Stimulated activated memory B cell treated with anti-CD40 and anti-IgM and Interleukin-4, amounts not matched to agents 10 μg/mL and 1 μg/mL and 100 μg/mL, for 72 hours (primary cell): Measurements from ENCODE around the gene SOX12.
A peak's percentile ranks its signal among the peaks of the same experiment; 100 is the strongest.
"Not testable (repeated sequence)": the region's sequence is repeated elsewhere in the genome, so short reads cannot be mapped to it uniquely, and the experiment has no call there.

Experiments
- ATAC-seq: fragments of 150-1000 bp; cut with Tn5 transposase; 2 replicates; pipeline ENCODE4 v1.10.0; 2021
- H3K27ac Mint-ChIP-seq: one replicate; pipeline ENCODE4 v1.8.0; 2022; ENCODE audit warnings: mild to moderate bottlenecking, mixed read lengths
- H3K27me3 Mint-ChIP-seq: one replicate; pipeline ENCODE4 v1.8.0; 2022; ENCODE audit warnings: mixed read lengths
- H3K36me3 Mint-ChIP-seq: one replicate; pipeline ENCODE4 v1.8.0; 2022; ENCODE audit warnings: mixed read lengths
- H3K4me1 Mint-ChIP-seq: one replicate; pipeline ENCODE4 v1.8.0; 2022; ENCODE audit warnings: mixed read lengths
- H3K4me3 Mint-ChIP-seq: one replicate; pipeline ENCODE4 v1.8.0; 2022; ENCODE audit warnings: mild to moderate bottlenecking, moderate library complexity, mixed read lengths
- H3K9me3 Mint-ChIP-seq: one replicate; pipeline ENCODE4 v1.8.0; 2022; ENCODE audit warnings: mixed read lengths

The SOX12 gene

DNA sequence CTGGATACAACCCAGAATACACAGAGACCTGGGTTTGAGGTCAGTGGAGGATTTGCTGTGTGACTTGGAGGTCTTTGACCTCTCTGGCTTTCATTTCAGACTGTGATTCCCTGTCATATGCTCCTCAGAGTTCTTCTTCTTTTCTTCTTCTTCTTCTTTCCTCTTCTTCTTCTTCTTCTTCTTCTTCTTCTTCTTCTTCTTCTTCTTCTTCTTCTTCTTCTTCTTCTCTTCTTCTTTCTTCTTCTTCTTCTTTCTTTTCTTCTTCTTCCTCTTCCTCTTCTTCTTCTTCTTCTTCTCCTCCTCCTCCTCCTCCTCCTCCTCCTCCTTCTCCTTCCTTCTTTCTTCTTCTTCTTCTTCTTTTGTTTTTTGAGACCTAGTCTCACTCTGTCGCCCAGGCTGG is 10.7 kb downstream of the SOX12 start:
- H3K27me3 Mint-ChIP-seq, H3K36me3 Mint-ChIP-seq, H3K9me3 Mint-ChIP-seq, ATAC-seq, H3K27ac Mint-ChIP-seq, H3K4me3 Mint-ChIP-seq: not testable (repeated sequence)
- peaks cover 13% of the 10 kb centered on the region for H3K4me1 Mint-ChIP-seq

GRCh38 chr20:341682-342081 is 16.3 kb downstream of the SOX12 start:
- no peak for ATAC-seq
- no peaks in the 10 kb centered on the region for H3K9me3 Mint-ChIP-seq
- peaks cover 15% of the 10 kb centered on the region for H3K36me3 Mint-ChIP-seq
- peaks cover 14% of the 10 kb centered on the region for H3K4me1 Mint-ChIP-seq
- H3K4me3 Mint-ChIP-seq, result no peak overlapping the region
- H3K27ac Mint-ChIP-seq, result no peak overlapping the region
- no peaks in the 10 kb centered on the region for H3K27me3 Mint-ChIP-seq

DNA sequence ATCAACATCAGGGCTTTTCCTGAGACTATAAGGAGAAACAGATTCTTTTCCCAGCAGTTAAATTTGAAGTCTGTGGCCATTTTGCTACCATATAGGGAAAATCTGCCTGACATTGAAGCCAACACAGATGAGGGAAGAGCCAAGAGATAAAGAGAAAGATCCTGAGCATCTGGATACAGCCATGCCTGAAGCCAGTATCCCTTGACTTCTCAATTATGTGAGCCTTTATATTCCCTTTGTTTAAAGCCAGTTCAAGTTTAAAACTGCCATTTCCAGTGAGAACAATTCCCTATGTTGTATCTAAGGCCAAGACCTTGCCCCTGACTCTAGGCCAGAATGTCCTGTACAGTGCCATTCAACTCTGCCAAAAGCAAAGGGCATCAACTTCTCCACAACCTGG is 17.8 kb downstream of the SOX12 start:
- Mint-ChIP-seq H3K4me1 (peaks cover 17% of the 10 kb centered on the region), H3K4me3 (no peak overlapping the region), H3K27me3 (no peaks in the 10 kb centered on the region), H3K9me3 (no peaks in the 10 kb centered on the region), H3K36me3 (peaks cover 15% of the 10 kb centered on the region), H3K27ac (no peak overlapping the region)
- ATAC-seq, result no peak

GRCh38 chr20:346033-346639 is 20.8 kb downstream of the SOX12 start:
- ATAC-seq, result no peak
- H3K27me3 Mint-ChIP-seq, result no peaks in the 10 kb centered on the region
- H3K4me3 Mint-ChIP-seq, result peak overlapping the region; percentile 99
- peaks cover 21% of the 10 kb centered on the region for H3K4me1 Mint-ChIP-seq
- H3K27ac Mint-ChIP-seq, result peak overlapping the region; percentile 83
- peaks cover 15% of the 10 kb centered on the region for H3K36me3 Mint-ChIP-seq
- no peaks in the 10 kb centered on the region for H3K9me3 Mint-ChIP-seq

DNA sequence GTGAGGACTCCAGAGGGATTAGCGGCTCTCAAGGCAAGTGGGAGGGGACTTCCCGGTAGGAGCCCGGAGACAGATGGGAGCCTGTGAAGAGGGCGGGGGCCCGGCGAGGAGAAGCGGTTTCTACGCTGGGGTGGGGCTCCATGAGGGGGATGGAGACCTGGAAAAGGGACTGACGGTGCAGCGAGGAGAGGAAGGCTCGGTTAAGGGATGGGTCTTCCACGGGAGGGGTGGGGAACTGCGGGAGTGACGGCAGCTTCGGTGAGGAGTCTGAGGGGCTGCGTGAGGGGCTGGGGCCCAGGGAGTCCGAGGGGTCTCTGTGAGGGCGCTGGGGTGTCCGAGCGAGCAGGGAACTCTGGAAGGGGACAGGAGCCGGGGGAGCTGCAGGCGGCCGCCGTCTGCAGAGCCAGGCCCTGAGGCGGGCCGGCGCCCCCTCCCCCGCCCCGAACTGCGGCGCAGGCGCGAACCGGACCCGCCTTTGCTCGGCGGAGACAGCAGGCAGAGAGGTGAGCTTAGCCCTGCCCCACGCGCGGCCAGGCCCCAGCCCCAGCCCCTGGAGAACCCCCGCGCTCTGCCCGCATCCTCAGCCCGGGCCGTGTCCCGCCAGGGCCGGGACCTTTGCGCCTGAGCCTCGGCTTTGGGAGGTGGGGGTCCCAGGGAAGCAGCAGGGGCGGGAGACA is 21.4 kb downstream of the SOX12 start, which contains the start of gene NRSN2:
TSS of gene NRSN2 (plus strand) at position 472 of the 677 bp plus-strand sequence. CDS start 2,533 bp downstream, outside the sequence.
- Mint-ChIP-seq H3K9me3 (no peaks in the 10 kb centered on the region), H3K4me1 (peaks cover 21% of the 10 kb centered on the region), H3K27ac (peak within 1 kb of the TSS; percentile 83), H3K36me3 (peaks cover 12% of the 10 kb centered on the region), H3K4me3 (peak within 1 kb of the TSS; percentile 99), H3K27me3 (no peaks in the 10 kb centered on the region)
- ATAC-seq, result peak; percentile 64

- peaks cover 10% of the 10 kb centered on the region for H3K36me3 Mint-ChIP-seq
- peak overlapping the region; percentile 99 for H3K4me3 Mint-ChIP-seq
- no peaks in the 10 kb centered on the region for H3K9me3 Mint-ChIP-seq
- H3K4me1 Mint-ChIP-seq, result peaks cover 21% of the 10 kb centered on the region
- no peaks in the 10 kb centered on the region for H3K27me3 Mint-ChIP-seq
- H3K27ac Mint-ChIP-seq, result peak overlapping the region; percentile 83
- ATAC-seq, result no peak
Measured at GRCh38 chr20:347317-347639, 21.9 kb downstream of the SOX12 start.

- Mint-ChIP-seq H3K4me3 (peak overlapping the region; percentile 99), H3K4me1 (peaks cover 21% of the 10 kb centered on the region), H3K27ac (peak overlapping the region; percentile 83), H3K36me3 (peaks cover 10% of the 10 kb centered on the region), H3K27me3 (no peaks in the 10 kb centered on the region), H3K9me3 (no peaks in the 10 kb centered on the region)
- peak; percentile 88 for ATAC-seq
Measured at GRCh38 chr20:347640-348484, 22.5 kb downstream of the SOX12 start.

DNA sequence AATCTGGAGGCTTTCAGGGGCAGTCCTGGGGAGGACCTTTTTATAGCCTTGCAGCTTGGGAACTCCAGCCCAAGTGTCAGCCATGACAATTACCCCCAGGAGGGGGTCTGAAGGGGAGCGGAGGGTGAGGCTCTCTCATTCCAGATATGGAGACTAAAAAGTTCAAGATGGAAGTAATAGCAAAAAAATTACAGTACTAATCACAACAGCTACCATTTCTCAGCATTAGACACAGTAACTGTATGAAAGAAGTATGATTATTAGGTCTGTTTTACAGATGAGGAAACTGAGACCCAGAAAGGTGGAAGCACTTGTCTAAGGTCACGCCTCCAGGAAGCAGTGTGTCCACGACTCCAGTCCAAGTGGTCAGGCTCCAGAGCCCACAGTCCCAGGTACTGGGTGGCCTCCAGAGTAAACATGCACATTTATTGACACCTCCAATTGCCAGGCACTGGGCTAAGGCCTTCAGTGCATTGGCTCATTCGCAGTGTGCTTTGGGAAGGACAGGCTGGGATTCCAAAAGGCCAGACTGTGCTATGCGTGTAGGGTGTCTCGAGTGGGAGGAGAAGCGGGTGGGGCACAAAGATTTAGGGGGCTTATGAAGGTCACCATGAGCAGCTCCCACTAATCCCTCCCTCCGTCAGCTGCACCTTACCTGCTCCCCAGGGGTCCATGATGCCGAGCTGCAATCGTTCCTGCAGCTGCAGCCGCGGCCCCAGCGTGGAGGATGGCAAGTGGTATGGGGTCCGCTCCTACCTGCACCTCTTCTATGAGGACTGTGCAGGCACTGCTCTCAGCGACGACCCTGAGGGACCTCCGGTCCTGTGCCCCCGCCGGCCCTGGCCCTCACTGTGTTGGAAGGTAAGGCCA is 23.9 kb downstream of the SOX12 start:
- H3K27ac Mint-ChIP-seq, result peak overlapping the region; percentile 83
- peaks cover 23% of the 10 kb centered on the region for H3K4me1 Mint-ChIP-seq
- H3K9me3 Mint-ChIP-seq, result no peaks in the 10 kb centered on the region
- H3K27me3 Mint-ChIP-seq, result no peaks in the 10 kb centered on the region
- ATAC-seq, result no peak
- no peak overlapping the region for H3K4me3 Mint-ChIP-seq
- H3K36me3 Mint-ChIP-seq, result peaks cover 16% of the 10 kb centered on the region

- no peaks in the 10 kb centered on the region for H3K27me3 Mint-ChIP-seq
- H3K4me3 Mint-ChIP-seq, result no peak overlapping the region
Measured at GRCh38 chr20:353166-353565, 27.8 kb downstream of the SOX12 start.

DNA sequence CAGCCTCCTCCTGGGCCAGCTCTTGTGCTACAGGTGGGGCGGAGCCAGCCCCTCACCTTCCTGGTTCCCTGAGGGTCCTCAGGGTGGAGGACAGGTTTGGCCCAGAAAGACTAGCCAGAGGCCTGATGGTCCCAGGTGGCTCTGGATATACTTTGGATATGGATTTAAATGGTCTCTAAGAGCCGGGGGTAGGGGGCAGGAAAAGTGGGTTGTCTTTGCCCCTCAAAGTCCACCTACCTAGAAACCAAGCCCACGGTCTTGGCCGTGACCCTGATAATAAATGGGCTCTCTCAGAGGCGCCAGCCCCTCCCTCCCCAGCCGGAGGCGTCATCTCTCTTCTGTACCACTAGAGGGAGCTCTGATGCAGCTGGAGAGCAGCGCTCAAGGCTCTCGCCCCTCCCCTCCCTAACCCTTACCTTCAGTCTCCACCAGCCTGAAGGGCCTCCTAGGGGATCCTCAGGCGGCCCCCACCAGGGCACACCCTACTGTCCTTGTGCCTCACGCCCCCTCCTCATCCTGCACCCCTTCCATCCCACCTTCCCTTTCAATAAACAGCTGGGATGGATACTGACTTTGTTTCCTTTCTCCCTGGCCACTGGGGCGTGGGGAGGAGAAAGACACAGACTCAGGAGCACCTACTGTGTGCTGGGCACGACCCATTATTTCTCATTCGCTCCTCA is 29.1 kb downstream of the SOX12 start:
- Mint-ChIP-seq H3K27ac (peak overlapping the region; percentile 45), H3K4me1 (peaks cover 11% of the 10 kb centered on the region), H3K4me3 (no peak overlapping the region), H3K27me3 (no peaks in the 10 kb centered on the region), H3K36me3 (peaks cover 7% of the 10 kb centered on the region), H3K9me3 (no peaks in the 10 kb centered on the region)
- peak; percentile 97 for ATAC-seq

More at GRCh38 chr20:353166-353565, 27.8 kb downstream of the SOX12 start:
- peaks cover 19% of the 10 kb centered on the region for H3K4me1 Mint-ChIP-seq
- H3K36me3 Mint-ChIP-seq, result peaks cover 7% of the 10 kb centered on the region
- no peak for ATAC-seq
- H3K9me3 Mint-ChIP-seq, result no peaks in the 10 kb centered on the region
- H3K27ac Mint-ChIP-seq, result no peak overlapping the region

- H3K4me3 Mint-ChIP-seq, H3K27ac Mint-ChIP-seq, H3K36me3 Mint-ChIP-seq, H3K27me3 Mint-ChIP-seq, H3K9me3 Mint-ChIP-seq, ATAC-seq: not testable (repeated sequence)
- H3K4me1 Mint-ChIP-seq, result peaks cover 17% of the 10 kb centered on the region
Measured at GRCh38 chr20:356154-356553, 30.8 kb downstream of the SOX12 start.

DNA sequence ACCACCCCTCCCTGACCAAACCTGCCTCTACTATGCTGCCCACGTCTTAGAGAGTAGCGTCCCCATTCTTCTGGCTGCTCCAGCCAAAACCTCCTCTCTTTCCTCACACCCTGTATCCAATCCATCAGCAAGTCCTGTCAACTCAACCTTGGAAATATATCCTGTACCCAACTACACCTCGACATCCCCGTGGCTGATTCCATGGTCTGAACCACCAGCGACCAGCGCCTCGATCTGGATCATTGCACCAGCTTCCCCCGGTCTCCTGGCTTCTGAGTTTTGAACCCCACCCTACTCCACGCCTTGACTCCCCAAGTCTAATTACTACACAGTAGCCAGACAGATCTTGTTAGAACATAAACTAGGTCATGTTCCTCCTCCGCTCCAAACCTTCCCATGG is 31.4 kb downstream of the SOX12 start:
- no peak overlapping the region for H3K4me3 Mint-ChIP-seq
- no peaks in the 10 kb centered on the region for H3K9me3 Mint-ChIP-seq
- H3K27me3 Mint-ChIP-seq, result no peaks in the 10 kb centered on the region
- no peak for ATAC-seq
- H3K36me3 Mint-ChIP-seq, result peaks cover 7% of the 10 kb centered on the region
- H3K4me1 Mint-ChIP-seq, result peaks cover 23% of the 10 kb centered on the region
- H3K27ac Mint-ChIP-seq, result no peak overlapping the region

DNA sequence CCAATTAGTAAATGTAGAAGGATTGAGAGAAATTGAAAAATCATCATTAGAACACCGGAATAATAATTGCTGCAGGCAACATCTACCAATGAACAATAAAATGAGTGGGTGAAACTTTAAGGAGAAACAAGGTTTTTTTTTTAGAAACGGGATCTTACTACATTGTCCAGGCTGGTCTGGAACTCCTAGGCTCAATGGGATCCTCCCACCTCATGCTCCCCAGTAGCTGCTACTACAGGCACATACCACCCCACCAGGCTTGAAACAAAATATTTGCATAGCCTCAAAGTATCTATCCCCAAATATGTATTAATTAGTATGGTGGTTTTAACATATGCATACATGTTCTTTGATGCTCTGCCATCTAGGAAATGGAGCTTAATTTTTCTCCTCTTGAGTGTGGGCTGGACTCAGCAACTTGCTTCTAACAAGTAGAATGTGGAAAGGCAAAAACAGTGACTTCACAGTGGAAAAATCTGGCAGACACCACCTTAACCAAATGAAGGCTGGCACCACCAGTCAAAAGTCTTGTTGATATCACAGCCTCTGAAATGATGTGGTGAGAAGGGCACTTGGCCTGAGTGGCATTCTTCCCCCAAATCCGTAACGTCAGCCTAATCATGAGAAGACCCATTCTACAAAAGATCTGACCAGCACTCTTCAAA is 33.7 kb downstream of the SOX12 start:
- Mint-ChIP-seq H3K36me3 (no peaks in the 10 kb centered on the region), H3K27ac (no peak overlapping the region), H3K9me3 (no peaks in the 10 kb centered on the region), H3K4me1 (peaks cover 35% of the 10 kb centered on the region), H3K27me3 (no peaks in the 10 kb centered on the region), H3K4me3 (no peak overlapping the region)
- ATAC-seq, result no peak

GRCh38 chr20:361561-361960 is 36.2 kb downstream of the SOX12 start:
- peak overlapping the region; percentile 2 for H3K27ac Mint-ChIP-seq
- H3K4me1 Mint-ChIP-seq, result peaks cover 35% of the 10 kb centered on the region
- peak overlapping the region; percentile 6 for H3K4me3 Mint-ChIP-seq
- ATAC-seq, result peak; percentile 69
- H3K27me3 Mint-ChIP-seq, result no peaks in the 10 kb centered on the region
- H3K9me3 Mint-ChIP-seq, result no peaks in the 10 kb centered on the region
- no peaks in the 10 kb centered on the region for H3K36me3 Mint-ChIP-seq
